Astrocyte (in vitro differentiated cells and primary cell): ENCODE measurements around the gene PTPN6.

Experiments
- CTCF ChIP-seq: IDR thresholded peaks from 2 replicates; pipeline ENCODE4 v1.5.1; 2011; ENCODE audit warnings: low read depth, mild to moderate bottlenecking, inconsistent platforms, low read length, moderate library complexity; ENCODE audit not compliant: insufficient read depth
- EZH2 ChIP-seq: IDR thresholded peaks from 2 replicates; pipeline ENCODE4 v1.6.1; 2012; ENCODE audit warnings: mild to moderate bottlenecking, low read length, inconsistent platforms; ENCODE audit not compliant: insufficient read depth

GRCh38 chr12:6965714-6966113 is 14.6 kb downstream of the PTPN6 start:
- TF ChIP-seq CTCF (no peak), EZH2 (no peak)
